Mesendoderm (in vitro differentiated cells): Measurements from ENCODE around the gene KLK15. TPM values are rescaled to one million over a fixed set of nuclear protein-coding genes. Genes with fewer than 3 reads are reported as not detected.

ENCODE experiments used
- small RNA-seq: library from polyadenylated mRNA; stranded (forward); fragments of <200 nt; extraction: miRNeasy Mini kit (QIAGEN cat#:217004); gene quantifications from one replicate; pipeline ENCODE3, GENCODE V24; 2013; ENCODE audit not compliant: insufficient read depth

KLK15 gene

Small RNA genes lying within 50 kb of the gene (small RNA-seq; reads per million reads assigned to genes)
- 254 reads per million, percentile 97 among the genes with 10 or more reads in this experiment for gene SNORD88A
- gene SNORD88B, result not detected
- not detected for gene SNORD88C
